KG1 (cell line): ENCODE data around the gene AVEN.
A peak's percentile ranks its signal among the peaks of the same experiment; 100 is the strongest.

Experiments used
- DNase-seq: peaks from one replicate; lab custom pipeline; 2025; lab: John Stamatoyannopoulos, UW

Gene AVEN

GRCh38 chr15:33985751-33986150 is 53.3 kb downstream of the AVEN start:
- no peak for DNase-seq

GRCh38 chr15:33985287-33985686 is 53.7 kb downstream of the AVEN start:
- DNase-seq, result no peak

- DNase-seq, result no peak
These were observed 56.5 kb downstream of the AVEN start for GRCh38 chr15:33982516-33982915.

GRCh38 chr15:33980159-33980558 is 58.8 kb downstream of the AVEN start:
- no peak for DNase-seq

GRCh38 chr15:33975022-33975565 is 63.9 kb downstream of the AVEN start:
- DNase-seq, result no peak

- DNase-seq, result no peak
These were observed 67.2 kb downstream of the AVEN start for GRCh38 chr15:33971811-33972210.

- no peak for DNase-seq
These were observed 70.2 kb downstream of the AVEN start for GRCh38 chr15:33968821-33969220.

- no peak for DNase-seq
These were observed 70.8 kb downstream of the AVEN start, which contains the start of gene CHRM5 for GRCh38 chr15:33968224-33968623. Gene CHRM5, plus strand, starts transcription at chr15:33968497. Its CDS starts 94,221 bp downstream, at chr15:34062718.

GRCh38 chr15:33964665-33965040 is 74.4 kb downstream of the AVEN start:
- DNase-seq, result no peak

GRCh38 chr15:33963831-33964664 is 75.0 kb downstream of the AVEN start:
- DNase-seq, result no peak

GRCh38 chr15:33960549-33960935 is 78.5 kb downstream of the AVEN start:
- no peak for DNase-seq

GRCh38 chr15:33959844-33960548 is 79.0 kb downstream of the AVEN start:
- no peak for DNase-seq

- no peak for DNase-seq
These were observed 82.6 kb downstream of the AVEN start for GRCh38 chr15:33956397-33956796.

GRCh38 chr15:33955945-33956344 is 83.1 kb downstream of the AVEN start:
- no peak for DNase-seq

- peak; percentile 7 for DNase-seq
These were observed 92.9 kb downstream of the AVEN start for GRCh38 chr15:33946152-33946551.

GRCh38 chr15:33941279-33942063 is 97.5 kb downstream of the AVEN start:
- no peak for DNase-seq

GRCh38 chr15:33934921-33935320 is 104.1 kb downstream of the AVEN start:
- no peak for DNase-seq

- no peak for DNase-seq
These were observed 104.6 kb downstream of the AVEN start for GRCh38 chr15:33934396-33934795.

GRCh38 chr15:33932734-33933133 is 106.3 kb downstream of the AVEN start:
- no peak for DNase-seq

- DNase-seq, result no peak
These were observed 112.7 kb downstream of the AVEN start for GRCh38 chr15:33926260-33926659.

GRCh38 chr15:33923446-33923845 is 115.6 kb downstream of the AVEN start:
- DNase-seq, result no peak
